ENCODE measurements around the gene LRCH3. TPM values are rescaled to one million over a fixed set of nuclear protein-coding genes. Genes with fewer than 3 reads are reported as not detected.
A peak's percentile ranks its signal among the peaks of the same experiment; 100 is the strongest.

Gene LRCH3
- total RNA-seq, 4 donors from 2014 or later: 34.6 to 160 (median 55.2) TPM

GRCh38 chr3:197750858-197751737 lies 40.0 kb upstream of the LRCH3 start:
- Histone ChIP-seq H3K4me3 (peak overlapping the region; percentile 84 to 93 (median 87)), H3K27ac (replicated peaks in 1 of 4) (peak overlapping the region; percentile 94 to 99 (median 96)), H3K4me1 (peaks cover 35 to 40% (median 37%) of the 10 kb centered on the region in 4 donors), H3K27me3 (no peaks in the 10 kb centered on the region), H3K9me3 (no peaks in the 10 kb centered on the region), H3K36me3 (no peaks in the 10 kb centered on the region)
- no peak for DNase-seq (ENCODE audit: extremely low spot score)
- TF ChIP-seq POLR2AphosphoS5 (IDR thresholded peaks at IDR 0.05): peak; percentile 53 to 56
- TF ChIP-seq POLR2A (IDR thresholded peaks at IDR 0.05; ENCODE audit: low read depth): peak; percentile 32
- TF ChIP-seq CTCF (IDR thresholded peaks at IDR 0.05): no peak
- no peak for TF ChIP-seq EP300 (IDR thresholded peaks at IDR 0.05)
- intact Hi-C loops (cut with DNase I): loop anchor here (5.0 kb wide), 2 partner anchors 39 to 41 kb away; partner anchors contain the start of gene LRCH3
- WGBS: 13% methylated on average over 36 of the region's 36 CpGs

- Histone ChIP-seq H3K4me1 (peaks cover 35 to 46% (median 40%) of the 10 kb centered on the region in 4 donors), H3K27me3 (no peaks in the 10 kb centered on the region), H3K4me3 (peak overlapping the region in 3 of 4 donors; percentile 86 to 93 (median 88)), H3K9me3 (no peaks in the 10 kb centered on the region), H3K27ac (replicated peaks in 1 of 4) (peak overlapping the region; percentile 94 to 99 (median 96)), H3K36me3 (peaks cover 0 to 6% (median 2%) of the 10 kb centered on the region in 4 donors)
- TF ChIP-seq POLR2AphosphoS5 (IDR thresholded peaks at IDR 0.05) (no peak), EP300 (IDR thresholded peaks at IDR 0.05) (no peak), CTCF (IDR thresholded peaks at IDR 0.05) (no peak), POLR2A (IDR thresholded peaks at IDR 0.05; ENCODE audit: low read depth) (no peak)
- 90% methylated on average over 5 of the region's 5 CpGs for WGBS
- DNase-seq (ENCODE audit: extremely low spot score): no peak
- intact Hi-C loops (cut with DNase I): loop anchor here (5.0 kb wide), 2 partner anchors 40 kb away; partner anchors contain the start of gene LRCH3
These were observed 38.9 kb upstream of the LRCH3 start for GRCh38 chr3:197752107-197752506.

- intact Hi-C loops (cut with DNase I): loop anchor here (5.0 kb wide), 2 partner anchors 39 to 41 kb away; partner anchors contain the start of gene LRCH3
- peaks cover 0 to 16% (median 9%) of the 10 kb centered on the region in 4 donors for H3K36me3 ChIP-seq
- no peak overlapping the region for H3K27ac ChIP-seq (replicated peaks in 1 of 4)
- TF ChIP-seq EP300 (IDR thresholded peaks at IDR 0.05): no peak
- TF ChIP-seq CTCF (IDR thresholded peaks at IDR 0.05): peak in 1 of 3 experiments; percentile 29
- H3K4me3 ChIP-seq: no peak overlapping the region
- 88% methylated on average over 3 of the region's 3 CpGs for WGBS
- H3K27me3 ChIP-seq: no peaks in the 10 kb centered on the region
- peaks cover 34 to 46% (median 39%) of the 10 kb centered on the region in 4 donors for H3K4me1 ChIP-seq
- no peaks in the 10 kb centered on the region for H3K9me3 ChIP-seq
- DNase-seq (ENCODE audit: extremely low spot score): no peak
These were observed 37.8 kb upstream of the LRCH3 start for GRCh38 chr3:197753263-197753662.

- WGBS: 82% methylated on average over 3 of the region's 3 CpGs
- peaks cover 14 to 35% (median 25%) of the 10 kb centered on the region in 4 donors for H3K4me1 ChIP-seq
- intact Hi-C loops (cut with DNase I): no loop called here
- TF ChIP-seq EP300 (IDR thresholded peaks at IDR 0.05): no peak
- TF ChIP-seq POLR2AphosphoS5 (IDR thresholded peaks at IDR 0.05): no peak
- no peak for TF ChIP-seq CTCF (IDR thresholded peaks at IDR 0.05)
- TF ChIP-seq POLR2A (IDR thresholded peaks at IDR 0.05; ENCODE audit: low read depth): no peak
- peaks cover 0 to 30% (median 18%) of the 10 kb centered on the region in 4 donors for H3K36me3 ChIP-seq
- H3K27ac ChIP-seq (replicated peaks in 1 of 4): no peak overlapping the region
- H3K4me3 ChIP-seq: no peak overlapping the region
- H3K27me3 ChIP-seq: no peaks in the 10 kb centered on the region
- no peak for DNase-seq (ENCODE audit: extremely low spot score)
- no peaks in the 10 kb centered on the region for H3K9me3 ChIP-seq
These were observed 34.4 kb upstream of the LRCH3 start for GRCh38 chr3:197756704-197757103.

Data from esophagus muscularis mucosa (tissue), 4 donors.